ENCODE measurements around the gene VSIG8.

- TF ChIP-seq ZNF70 (CRISPR knock-in tag; IDR thresholded peaks at IDR 0.05) (no peak), ISL1 (CRISPR knock-in tag; IDR thresholded peaks at IDR 0.05) (no peak), POU6F1 (CRISPR knock-in tag; IDR thresholded peaks at IDR 0.05; ENCODE audit: borderline replicate concordance, low read depth) (no peak), TCF4 (CRISPR knock-in tag; IDR thresholded peaks at IDR 0.05; ENCODE audit: borderline replicate concordance) (no peak), ZFP3 (CRISPR knock-in tag; IDR thresholded peaks at IDR 0.05) (no peak), ZNF8 (CRISPR knock-in tag; IDR thresholded peaks at IDR 0.05) (no peak), RARB (CRISPR knock-in tag; IDR thresholded peaks at IDR 0.05) (no peak), ZNF565 (CRISPR knock-in tag; conservative IDR thresholded peaks at IDR 0.05; ENCODE audit: low read depth) (no peak), PATZ1 (CRISPR knock-in tag; IDR thresholded peaks at IDR 0.05; ENCODE audit: borderline replicate concordance) (no peak), TOX (CRISPR knock-in tag; IDR thresholded peaks at IDR 0.05; ENCODE audit: borderline replicate concordance) (no peak)
- TF ChIP-seq, protein P1, sequence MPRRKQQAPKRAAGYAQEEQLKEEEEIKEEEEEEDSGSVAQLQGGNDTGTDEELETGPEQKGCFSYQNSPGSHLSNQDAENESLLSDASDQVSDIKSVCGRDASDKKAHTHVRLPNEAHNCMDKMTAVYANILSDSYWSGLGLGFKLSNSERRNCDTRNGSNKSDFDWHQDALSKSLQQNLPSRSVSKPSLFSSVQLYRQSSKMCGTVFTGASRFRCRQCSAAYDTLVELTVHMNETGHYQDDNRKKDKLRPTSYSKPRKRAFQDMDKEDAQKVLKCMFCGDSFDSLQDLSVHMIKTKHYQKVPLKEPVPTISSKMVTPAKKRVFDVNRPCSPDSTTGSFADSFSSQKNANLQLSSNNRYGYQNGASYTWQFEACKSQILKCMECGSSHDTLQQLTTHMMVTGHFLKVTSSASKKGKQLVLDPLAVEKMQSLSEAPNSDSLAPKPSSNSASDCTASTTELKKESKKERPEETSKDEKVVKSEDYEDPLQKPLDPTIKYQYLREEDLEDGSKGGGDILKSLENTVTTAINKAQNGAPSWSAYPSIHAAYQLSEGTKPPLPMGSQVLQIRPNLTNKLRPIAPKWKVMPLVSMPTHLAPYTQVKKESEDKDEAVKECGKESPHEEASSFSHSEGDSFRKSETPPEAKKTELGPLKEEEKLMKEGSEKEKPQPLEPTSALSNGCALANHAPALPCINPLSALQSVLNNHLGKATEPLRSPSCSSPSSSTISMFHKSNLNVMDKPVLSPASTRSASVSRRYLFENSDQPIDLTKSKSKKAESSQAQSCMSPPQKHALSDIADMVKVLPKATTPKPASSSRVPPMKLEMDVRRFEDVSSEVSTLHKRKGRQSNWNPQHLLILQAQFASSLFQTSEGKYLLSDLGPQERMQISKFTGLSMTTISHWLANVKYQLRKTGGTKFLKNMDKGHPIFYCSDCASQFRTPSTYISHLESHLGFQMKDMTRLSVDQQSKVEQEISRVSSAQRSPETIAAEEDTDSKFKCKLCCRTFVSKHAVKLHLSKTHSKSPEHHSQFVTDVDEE (CRISPR knock-in tag; IDR thresholded peaks at IDR 0.05) = no peak
Measured at GRCh38 chr1:159879977-159880376, 17.5 kb upstream of the VSIG8 start.

All from SK-N-SH treated with all-trans-retinoic acid at 6 μM for 48 hours (cell line).